ENCODE data around the gene PTBP1.

- TF ChIP-seq CTCF (IDR thresholded peaks at IDR 0.05), result no peak
- TF ChIP-seq POLR2A (IDR thresholded peaks at IDR 0.05), result no peak
These were observed 28.8 kb downstream of the PTBP1 start for GRCh38 chr19:825897-826644.
